Measurements from ENCODE around the gene KCNAB2.

- TF ChIP-seq POLR2AphosphoS5 (IDR thresholded peaks at IDR 0.05; ENCODE audit: low read depth, low read length) (no peak), POLR2A (IDR thresholded peaks at IDR 0.05; ENCODE audit: low read depth, low read length) (no peak)
Measured at GRCh38 chr1:6077919-6078318, 32.2 kb downstream of the KCNAB2 start.

All from GM12892 (cell line).